ENCODE measurements around the gene KCNQ5. TPM values are rescaled to one million over a fixed set of nuclear protein-coding genes. Genes with fewer than 3 reads are reported as not detected.

KCNQ5 gene
- total and polyA plus RNA-seq, 2 of the 8 experiments (the other 6 are each of a cell fraction or from before 2014, with no cell fraction given): 0.83 to 1.2 TPM

GRCh38 chr6:72793641-72794395 lies 172.0 kb downstream of the KCNQ5 start (continued):
- TF ChIP-seq GTF2F1 (IDR thresholded peaks at IDR 0.05; ENCODE audit: borderline replicate concordance, low read depth, low read length): no peak
- TF ChIP-seq ZNF274 (IDR thresholded peaks at IDR 0.05; ENCODE audit: borderline replicate concordance, extremely low read depth, low read length): no peak
- TF ChIP-seq USF2 (IDR thresholded peaks at IDR 0.05; ENCODE audit: low read length): no peak
- TF ChIP-seq CBX5 (IDR thresholded peaks at IDR 0.05; ENCODE audit: low read depth, low read length): no peak
- TF ChIP-seq E2F6 (IDR thresholded peaks at IDR 0.05): no peak
- TF ChIP-seq RXRA (IDR thresholded peaks at IDR 0.05; ENCODE audit: insufficient read depth, low read depth, low read length): no peak
- no peak for TF ChIP-seq TCF12 (IDR thresholded peaks at IDR 0.05; ENCODE audit: low read depth, low read length)
- no peak for TF ChIP-seq HDAC2 (IDR thresholded peaks at IDR 0.05; ENCODE audit: borderline replicate concordance in 1 of 2, low read depth in 2 of 2, low read length in 2 of 2)

All from H1 (cell line).